Caco-2 (cell line): ENCODE measurements around the gene P2RY1. TPM values are rescaled to one million over a fixed set of nuclear protein-coding genes. Genes with fewer than 3 reads are reported as not detected.

Experiments
- BruUV-seq: library from RNA; stranded (reverse); fragments of 400-500 nt; replicated peaks from 2 replicates; lab custom pipeline; 2021; lab: Mats Ljungman, UMichigan
- CTCF ChIA-PET: fragments of 300-600 bp; sonication (Branson Sonifier 250); formaldehyde crosslinking; loops from one replicate; lab custom pipeline; 2022; ENCODE audit warnings: antibody characterized with exemption; lab: Charles Lee
- POLR2A ChIA-PET: fragments of 300-600 bp; sonication (Branson Sonifier 250); formaldehyde crosslinking; loops from one replicate; lab custom pipeline; 2022; ENCODE audit warnings: antibody characterized with exemption; lab: Charles Lee
- DNase-seq, 2 experiments: peaks; one replicate each; pipeline versions ENCODE4 v3.0.0 to v3.0.0-alpha.2; 2020 to 2022
- H3K27me3 ChIP-seq: replicated peaks from 2 replicates; pipeline ENCODE4 v1.6.0; 2011; ENCODE audit warnings: low read length; ENCODE audit not compliant: control insufficient read depth, insufficient read depth
- H3K36me3 ChIP-seq: 2 replicates; pipeline ENCODE4 v1.5.1; 2011; ENCODE audit warnings: low read length; ENCODE audit not compliant: control insufficient read depth, insufficient read depth
- H3K4me1 ChIP-seq: fragments of 250-450 bp; sonication (Bioruptor Pico); 2 replicates; pipeline ENCODE4 v1.5.1; 2020; ENCODE audit warnings: mild to moderate bottlenecking
- H3K4me3 ChIP-seq: 2 replicates; pipeline ENCODE4 v1.5.1; 2011; ENCODE audit warnings: low read depth, mild to moderate bottlenecking, control low read depth, low read length
- H3K9me3 ChIP-seq: fragments of 250-450 bp; sonication (Bioruptor Pico); 2 replicates; pipeline ENCODE4 v1.5.1; 2020; ENCODE audit warnings: mild to moderate bottlenecking, moderate library complexity
- H3K27ac Mint-ChIP-seq: one replicate; pipeline ENCODE4 v1.8.0; 2022; ENCODE audit warnings: mixed read lengths; ENCODE audit not compliant: unreplicated experiment
- H3K27me3 Mint-ChIP-seq: one replicate; pipeline ENCODE4 v1.8.0; 2022; ENCODE audit warnings: mixed read lengths; ENCODE audit not compliant: insufficient read depth, unreplicated experiment
- H3K36me3 Mint-ChIP-seq: one replicate; pipeline ENCODE4 v1.8.0; 2022; ENCODE audit warnings: mild to moderate bottlenecking, mixed read lengths; ENCODE audit not compliant: insufficient read depth, unreplicated experiment
- H3K4me1 Mint-ChIP-seq: one replicate; pipeline ENCODE4 v1.8.0; 2022; ENCODE audit warnings: low read depth, mixed read lengths; ENCODE audit not compliant: unreplicated experiment
- H3K4me3 Mint-ChIP-seq: one replicate; pipeline ENCODE4 v1.8.0; 2022; ENCODE audit warnings: mild to moderate bottlenecking, moderate library complexity, mixed read lengths; ENCODE audit not compliant: unreplicated experiment
- H3K9me3 Mint-ChIP-seq: one replicate; pipeline ENCODE4 v1.8.0; 2022; ENCODE audit warnings: mixed read lengths; ENCODE audit not compliant: unreplicated experiment
- intact Hi-C: fragments of 100-400 bp; cut with micrococcal nuclease; formaldehyde crosslinking; loops from one replicate; pipeline ENCODE4 v1.10.0; 2022; ENCODE audit not compliant: unreplicated experiment
- total RNA-seq: library from RNA; stranded (reverse); gene quantifications from 2 replicates; pipeline ENCODE4 v1.2.3, GENCODE V29; 2022
- TF ChIP-seq, protein P1 (sequence below), 2 experiments: fragments of 200-600 bp in 1 of 2; IDR thresholded peaks; 1 replicate in 1 of 2; 2 replicates in 1 of 2; pipeline versions ENCODE4 v1.5.1 to v1.8.0; 2011 to 2022; ENCODE audit warnings: antibody characterized with exemption in 1 of 2, control low read depth in 1 of 2, inconsistent platforms in 1 of 2, low read depth in 1 of 2, low read length in 1 of 2, mild to moderate bottlenecking in 1 of 2, moderate library complexity in 1 of 2; ENCODE audit not compliant: insufficient read depth in 1 of 2, severe bottlenecking in 1 of 2, unreplicated experiment in 1 of 2

P2RY1 gene
- total RNA-seq, 1 experiment from 2014 or later: 6.0 TPM

DNA sequence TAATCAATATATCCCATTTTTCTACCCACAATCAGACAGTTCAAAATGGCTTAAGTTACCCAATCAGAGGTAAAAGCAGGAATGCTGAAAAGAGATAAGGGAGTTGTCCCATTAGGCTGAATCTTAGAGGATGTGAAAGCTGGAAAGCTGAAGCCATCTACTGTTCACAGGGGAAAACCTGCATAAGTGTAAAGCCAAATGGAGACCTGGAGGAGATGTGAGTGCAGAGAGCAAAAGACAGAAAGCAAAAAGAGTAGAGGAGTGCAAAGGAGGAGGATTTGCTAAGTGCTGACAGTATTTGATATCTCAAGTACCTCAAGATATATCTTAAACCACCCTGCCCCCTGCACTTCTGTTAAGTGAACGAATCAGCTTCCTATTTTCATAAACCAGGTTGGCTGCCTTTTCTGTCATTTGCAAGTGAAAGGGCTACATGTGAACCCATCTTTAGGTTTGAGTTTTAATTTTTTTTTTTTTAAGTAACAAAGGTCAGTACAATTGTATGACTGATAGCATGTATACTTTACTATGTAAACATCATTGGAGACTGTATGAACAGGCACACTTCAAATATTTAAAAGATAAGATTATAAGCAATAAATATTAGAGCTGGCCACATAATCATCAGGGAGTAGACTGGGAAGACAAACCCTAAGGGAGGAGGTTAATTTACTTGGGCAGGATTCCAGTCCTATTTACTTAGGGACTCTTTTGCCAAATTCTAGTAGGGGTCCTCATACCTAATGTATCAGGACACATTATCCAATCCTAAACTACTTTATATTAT lies 22.8 kb upstream of the P2RY1 start:
- no peaks in the 10 kb centered on the region for H3K9me3 Mint-ChIP-seq
- no peaks in the 10 kb centered on the region for H3K9me3 ChIP-seq
- ChIA-PET CTCF (interaction anchor here (0.6 to 1.0 kb wide), 2 partner anchors 125 to 531 kb away, joined by 3 to 9 read pairs; no protein-coding TSS in a partner anchor), POLR2A (interaction anchor here (1.4 kb wide), 1 partner anchor 23 kb away, joined by 5 read pairs; the partner anchor contains the start of gene P2RY1)
- no peak overlapping the region for H3K27ac Mint-ChIP-seq
- TF ChIP-seq, protein P1, sequence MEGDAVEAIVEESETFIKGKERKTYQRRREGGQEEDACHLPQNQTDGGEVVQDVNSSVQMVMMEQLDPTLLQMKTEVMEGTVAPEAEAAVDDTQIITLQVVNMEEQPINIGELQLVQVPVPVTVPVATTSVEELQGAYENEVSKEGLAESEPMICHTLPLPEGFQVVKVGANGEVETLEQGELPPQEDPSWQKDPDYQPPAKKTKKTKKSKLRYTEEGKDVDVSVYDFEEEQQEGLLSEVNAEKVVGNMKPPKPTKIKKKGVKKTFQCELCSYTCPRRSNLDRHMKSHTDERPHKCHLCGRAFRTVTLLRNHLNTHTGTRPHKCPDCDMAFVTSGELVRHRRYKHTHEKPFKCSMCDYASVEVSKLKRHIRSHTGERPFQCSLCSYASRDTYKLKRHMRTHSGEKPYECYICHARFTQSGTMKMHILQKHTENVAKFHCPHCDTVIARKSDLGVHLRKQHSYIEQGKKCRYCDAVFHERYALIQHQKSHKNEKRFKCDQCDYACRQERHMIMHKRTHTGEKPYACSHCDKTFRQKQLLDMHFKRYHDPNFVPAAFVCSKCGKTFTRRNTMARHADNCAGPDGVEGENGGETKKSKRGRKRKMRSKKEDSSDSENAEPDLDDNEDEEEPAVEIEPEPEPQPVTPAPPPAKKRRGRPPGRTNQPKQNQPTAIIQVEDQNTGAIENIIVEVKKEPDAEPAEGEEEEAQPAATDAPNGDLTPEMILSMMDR (IDR thresholded peaks at IDR 0.05; ENCODE audit: insufficient read depth in 1 of 2, low read depth in 1 of 2, low read length in 1 of 2, severe bottlenecking in 1 of 2, unreplicated experiment in 1 of 2): no peak
- BruUV-seq: no TSS peak
- peaks cover 24% of the 10 kb centered on the region for H3K4me1 ChIP-seq
- DNase-seq: peak; percentile 49
- no peaks in the 10 kb centered on the region for H3K36me3 ChIP-seq
- H3K36me3 Mint-ChIP-seq: no peaks in the 10 kb centered on the region
- peaks cover 13% of the 10 kb centered on the region for H3K4me1 Mint-ChIP-seq
- intact Hi-C loops: loop anchor here (1.0 to 10.0 kb wide), 7 partner anchors 17 to 307 kb away; partner anchors contain the start of gene P2RY1
- H3K27me3 Mint-ChIP-seq: no peaks in the 10 kb centered on the region
- no peak overlapping the region for H3K4me3 ChIP-seq
- H3K4me3 Mint-ChIP-seq: peak overlapping the region; percentile 5
- H3K27me3 ChIP-seq: no peaks in the 10 kb centered on the region

DNA sequence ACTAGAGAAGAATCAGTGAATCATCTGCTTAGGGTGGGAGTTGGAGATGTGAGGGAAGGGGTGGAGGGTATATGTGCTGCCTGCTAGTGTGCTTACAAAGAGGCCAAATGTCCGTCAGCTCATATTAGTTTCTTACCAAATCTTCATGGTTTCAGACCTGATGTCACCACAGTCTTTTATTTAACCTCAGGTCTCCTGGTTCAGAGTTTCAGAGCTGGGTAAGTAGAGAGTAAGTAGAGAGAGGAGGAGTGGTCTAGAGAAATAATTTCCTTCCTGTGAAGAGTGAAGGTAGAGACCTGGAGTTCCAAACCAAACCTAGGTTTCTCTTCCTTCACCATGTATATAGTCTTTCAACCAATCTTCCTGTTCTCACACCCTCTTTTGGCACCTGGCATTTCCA lies 17.5 kb upstream of the P2RY1 start:
- Mint-ChIP-seq H3K27me3 (no peaks in the 10 kb centered on the region), H3K4me1 (no peaks in the 10 kb centered on the region), H3K36me3 (no peaks in the 10 kb centered on the region), H3K4me3 (no peak overlapping the region), H3K27ac (no peak overlapping the region), H3K9me3 (no peaks in the 10 kb centered on the region)
- no TSS peak for BruUV-seq
- intact Hi-C loops: loop anchor here (10.0 kb wide), 2 partner anchors 103 to 313 kb away; no protein-coding TSS in a partner anchor
- Histone ChIP-seq H3K9me3 (no peaks in the 10 kb centered on the region), H3K4me1 (peaks cover 11% of the 10 kb centered on the region), H3K4me3 (no peak overlapping the region), H3K36me3 (no peaks in the 10 kb centered on the region), H3K27me3 (no peaks in the 10 kb centered on the region)
- TF ChIP-seq, protein P1 (IDR thresholded peaks at IDR 0.05; ENCODE audit: insufficient read depth in 1 of 2, low read depth in 1 of 2, low read length in 1 of 2, severe bottlenecking in 1 of 2, unreplicated experiment in 1 of 2): no peak
- no peak for DNase-seq
- POLR2A ChIA-PET: no interaction called here
- CTCF ChIA-PET: no interaction called here

DNA sequence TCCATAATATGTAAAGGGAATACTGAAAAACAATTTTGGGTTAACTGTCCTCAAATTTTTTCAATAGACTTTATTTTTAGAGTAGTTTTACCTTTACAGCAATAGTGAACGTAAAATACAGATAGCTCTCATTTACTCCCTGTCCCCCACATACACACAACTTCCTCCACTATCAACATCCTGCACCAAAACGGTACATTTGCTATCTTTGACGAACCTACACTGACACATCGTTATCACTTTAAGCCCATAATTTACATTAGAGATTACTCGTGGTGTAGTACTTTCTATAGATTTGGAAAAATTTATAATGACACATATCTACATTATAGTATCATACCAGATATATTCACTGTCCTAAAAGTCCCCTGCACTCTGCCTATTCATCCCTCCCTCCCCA lies 16.9 kb upstream of the P2RY1 start:
- ChIA-PET CTCF (no interaction called here), POLR2A (no interaction called here)
- Mint-ChIP-seq H3K9me3 (no peaks in the 10 kb centered on the region), H3K36me3 (no peaks in the 10 kb centered on the region), H3K4me1 (no peaks in the 10 kb centered on the region), H3K27ac (no peak overlapping the region), H3K4me3 (no peak overlapping the region), H3K27me3 (no peaks in the 10 kb centered on the region)
- H3K4me1 ChIP-seq: peaks cover 7% of the 10 kb centered on the region
- no peak overlapping the region for H3K4me3 ChIP-seq
- DNase-seq: no peak
- H3K36me3 ChIP-seq: no peaks in the 10 kb centered on the region
- H3K9me3 ChIP-seq: no peaks in the 10 kb centered on the region
- intact Hi-C loops: loop anchor here (10.0 kb wide), 2 partner anchors 103 to 313 kb away; no protein-coding TSS in a partner anchor
- BruUV-seq: no TSS peak
- TF ChIP-seq, protein P1 (IDR thresholded peaks at IDR 0.05; ENCODE audit: insufficient read depth in 1 of 2, low read depth in 1 of 2, low read length in 1 of 2, severe bottlenecking in 1 of 2, unreplicated experiment in 1 of 2): no peak
- H3K27me3 ChIP-seq: no peaks in the 10 kb centered on the region
